GM12878 (cell line): Measurements from ENCODE around the gene CERT1. TPM values are rescaled to one million over a fixed set of nuclear protein-coding genes. Genes with fewer than 3 reads are reported as not detected.

Source experiments
- ATAC-seq: fragments of 200-7000 bp; cut with Tn5 transposase; 3 replicates; pipeline ENCODE4 v1.9.1; 2020; ENCODE audit warnings: mild to moderate bottlenecking, moderate library complexity
- BruUV-seq: library from RNA; stranded (reverse); fragments of 400-500 nt; replicated peaks from 2 replicates; lab custom pipeline; 2021; lab: Mats Ljungman, UMichigan
- CTCF ChIA-PET: fragments of 300-600 bp; sonication (Branson Sonifier 250); formaldehyde crosslinking; extraction: SDS; loops from one replicate; lab custom pipeline; 2021; ENCODE audit warnings: inconsistent platforms; lab: Yijun Ruan, JAX
- POLR2A ChIA-PET: fragments of 350-600 bp; formaldehyde crosslinking; extraction: SDS; loops from one replicate; lab custom pipeline; 2021; ENCODE audit warnings: inconsistent platforms; lab: Charles Lee
- RAD21 ChIA-PET: fragments of 300-600 bp; sonication (Branson Sonifier 250); formaldehyde crosslinking; loops from one replicate; lab custom pipeline; 2023; ENCODE audit warnings: antibody characterized with exemption; ENCODE audit not compliant: unreplicated experiment; lab: Charles Lee
- SMC1A ChIA-PET: fragments of 300-600 bp; sonication (Branson Sonifier 250); formaldehyde crosslinking; loops from one replicate; lab custom pipeline; 2023; ENCODE audit not compliant: unreplicated experiment, uncharacterized antibody; lab: Charles Lee
- DNase-seq: peaks from one replicate; pipeline ENCODE4 v3.0.0-alpha.2; 2011; ENCODE audit warnings: low read depth, low spot score
- FAIRE-seq: peaks from 3 replicates; lab custom pipeline; 2011; peaks lifted over from hg19 to GRCh38; lab: Jason Lieb, UNC
- H2AFZ ChIP-seq: 2 replicates; pipeline ENCODE4 v1.6.0; 2011; ENCODE audit warnings: low read depth, low read length, control low read depth; ENCODE audit not compliant: control insufficient read depth
- H3K27ac ChIP-seq: 2 replicates; pipeline ENCODE4 v1.5.1; 2011; ENCODE audit warnings: control low read depth; ENCODE audit not compliant: control insufficient read depth, insufficient read depth
- H3K27me3 ChIP-seq, 2 experiments: replicated peaks in 1 of 2; 2 replicates each; pipeline versions ENCODE4 v1.6.0 to v1.6.1; 2011; ENCODE audit warnings: low read length in 1 of 2; ENCODE audit not compliant: control insufficient read depth in 2 of 2, insufficient read depth in 2 of 2
- H3K36me3 ChIP-seq, 2 experiments: 2 replicates each; pipeline ENCODE4 v1.5.1; 2011; ENCODE audit warnings: low read length in 1 of 2; ENCODE audit not compliant: control insufficient read depth in 2 of 2, insufficient read depth in 2 of 2
- H3K4me1 ChIP-seq: 2 replicates; pipeline ENCODE4 v1.6.1; 2011; ENCODE audit warnings: mild to moderate bottlenecking, low read length, moderate library complexity, mixed read lengths; ENCODE audit not compliant: control insufficient read depth, insufficient read depth
- H3K4me2 ChIP-seq: 2 replicates; pipeline ENCODE4 v1.6.0; 2011; ENCODE audit warnings: control low read depth; ENCODE audit not compliant: control insufficient read depth, insufficient read depth
- H3K4me3 ChIP-seq: fragments of 200-600 bp; sonication (generic); 2 replicates; pipeline ENCODE4 v1.5.1; 2016
- H3K79me2 ChIP-seq: 2 replicates; pipeline ENCODE4 v1.6.0; 2011; ENCODE audit warnings: low read length; ENCODE audit not compliant: control insufficient read depth, insufficient read depth
- H3K9ac ChIP-seq: 2 replicates; pipeline ENCODE4 v1.8.0; 2011; ENCODE audit warnings: low read length, control low read depth, mixed read lengths; ENCODE audit not compliant: control insufficient read depth, insufficient read depth
- H3K9me3 ChIP-seq: replicated peaks from 3 replicates; pipeline ENCODE4 v1.5.1; 2011; ENCODE audit warnings: mild to moderate bottlenecking, low read length; ENCODE audit not compliant: control insufficient read depth, insufficient read depth
- H4K20me1 ChIP-seq: 2 replicates; pipeline ENCODE4 v1.6.0; 2011; ENCODE audit not compliant: control insufficient read depth, insufficient read depth
- CBX3 ChIP-seq: fragments of 200-600 bp; sonication (generic); IDR thresholded peaks from 2 replicates; pipeline ENCODE4 v1.6.1; 2016; ENCODE audit warnings: low read depth, borderline replicate concordance
- CHD2 ChIP-seq: IDR thresholded peaks from 2 replicates; pipeline ENCODE4 v1.6.1; 2011; ENCODE audit warnings: low read depth, low read length, improper control_type of control experiment, borderline replicate concordance
- CREM ChIP-seq: IDR thresholded peaks from 2 replicates; pipeline ENCODE4 v1.6.1; 2014; ENCODE audit warnings: antibody characterized with exemption, low read depth
- E2F4 ChIP-seq: IDR thresholded peaks from 2 replicates; pipeline ENCODE4 v1.6.1; 2012; ENCODE audit warnings: low read depth, low read length, improper control_type of control experiment
- HDAC6 ChIP-seq: fragments of 200-600 bp; sonication (generic); IDR thresholded peaks from one replicate; pipeline ENCODE4 v1.8.0; 2017; ENCODE audit warnings: antibody characterized with exemption; ENCODE audit not compliant: unreplicated experiment
- JUND ChIP-seq: IDR thresholded peaks from 2 replicates; pipeline ENCODE4 v1.6.1; 2012; ENCODE audit warnings: low read depth, mild to moderate bottlenecking, low read length, improper control_type of control experiment, moderate library complexity
- NFXL1 ChIP-seq: fragments of 450-650 bp; IDR thresholded peaks from 2 replicates; pipeline ENCODE4 v1.6.1; 2017; ENCODE audit warnings: antibody characterized with exemption, mild to moderate bottlenecking, borderline replicate concordance
- NR2C1 ChIP-seq: fragments of 450-650 bp; IDR thresholded peaks from 2 replicates; pipeline ENCODE4 v1.6.1; 2017; ENCODE audit warnings: antibody characterized with exemption, mild to moderate bottlenecking, moderate library complexity
- POU2F2 ChIP-seq: IDR thresholded peaks from 3 replicates; pipeline ENCODE4 v1.6.1; 2011; ENCODE audit warnings: low read depth, mild to moderate bottlenecking, low read length, borderline replicate concordance
- RUNX3 ChIP-seq: IDR thresholded peaks from 2 replicates; pipeline ENCODE4 v1.6.1; 2012; ENCODE audit warnings: low read length, inconsistent platforms
- TAF1 ChIP-seq: IDR thresholded peaks from 2 replicates; pipeline ENCODE4 v1.6.1; 2011; ENCODE audit warnings: mild to moderate bottlenecking, low read depth, low read length, borderline replicate concordance
- ZBTB33 ChIP-seq: fragments of 450-650 bp; IDR thresholded peaks from 2 replicates; pipeline ENCODE4 v1.6.1; 2017; ENCODE audit warnings: mild to moderate bottlenecking
- WGBS: methylation state at CpG from one replicate; pipeline ENCODE4 v1.1.6; 2016; ENCODE audit warnings: low lambda C conversion rate; ENCODE audit not compliant: insufficient replicate concordance, insufficient coverage; ENCODE audit errors: missing lambda C conversion rate; 5-methylcytosine and 5-hydroxymethylcytosine counted together
- in situ Hi-C: fragments of 300-500 bp; cut with MboI; formaldehyde crosslinking; loops from 9 replicates; pipeline ENCODE4 v1.14.3; 2018; ENCODE audit warnings: mixed read lengths
- intact Hi-C: fragments of 100-400 bp; cut with micrococcal nuclease; formaldehyde crosslinking; loops from one replicate; pipeline ENCODE4 v1.14.2; 2022; ENCODE audit not compliant: unreplicated experiment
- polyA plus RNA-seq, 11 experiments: library from polyadenylated mRNA; depleted of rRNA in 4 of 11; unstranded in 6 of 11; stranded (reverse) in 5 of 11; fragments of >200 nt; fragmentation: Nextera tagmentation in 4 of 11; fragmentation: Illumina TruSeq in 1 of 11; extraction: Ambion mirVana in 4 of 11; extraction: Trizol in 1 of 11; gene quantifications; 1 replicate in 1 of 11; 2 replicates in 10 of 11; pipeline versions ENCODE4 v1.2.1 to v1.2.3, GENCODE V29; 2011 to 2016; ENCODE audit warnings: inconsistent platforms in 2 of 11, missing spikeins in 2 of 11, low read depth in 1 of 11
- total RNA-seq, 4 experiments: library from RNA; depleted of rRNA in 3 of 4; stranded (reverse); fragments of >200 nt in 3 of 4; fragmentation: Illumina TruSeq in 1 of 4; extraction: Trizol in 1 of 4; gene quantifications; 2 replicates each; pipeline versions ENCODE4 v1.2.1 to v1.2.3, GENCODE V29; 2013 to 2021
- TF ChIP-seq, protein P1 (sequence below): IDR thresholded peaks from 2 replicates; pipeline ENCODE4 v1.6.1; 2012; ENCODE audit warnings: low read depth, low read length, improper control_type of control experiment
- TF ChIP-seq, protein P2 (sequence below): fragments of 450-650 bp; IDR thresholded peaks from 2 replicates; pipeline ENCODE4 v1.6.1; 2017; ENCODE audit warnings: mild to moderate bottlenecking, moderate library complexity

Gene CERT1
- total and polyA plus RNA-seq, 10 of the 15 experiments (the other 5 are each of a cell fraction or from before 2014, with no cell fraction given), result 7.7 to 36.7 (median 25.6) TPM

- TF ChIP-seq E2F4 (no peak), CHD2 (no peak), JUND (no peak), ZBTB33 (no peak), NFXL1 (no peak), POU2F2 (no peak)
- TF ChIP-seq, protein P1, sequence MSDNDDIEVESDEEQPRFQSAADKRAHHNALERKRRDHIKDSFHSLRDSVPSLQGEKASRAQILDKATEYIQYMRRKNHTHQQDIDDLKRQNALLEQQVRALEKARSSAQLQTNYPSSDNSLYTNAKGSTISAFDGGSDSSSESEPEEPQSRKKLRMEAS, result no peak
- TF ChIP-seq, all 136 proteins: peak for 0
Observed at GRCh38 chr5:75558981-75559632, 47.7 kb upstream of the CERT1 start (continued).

DNA sequence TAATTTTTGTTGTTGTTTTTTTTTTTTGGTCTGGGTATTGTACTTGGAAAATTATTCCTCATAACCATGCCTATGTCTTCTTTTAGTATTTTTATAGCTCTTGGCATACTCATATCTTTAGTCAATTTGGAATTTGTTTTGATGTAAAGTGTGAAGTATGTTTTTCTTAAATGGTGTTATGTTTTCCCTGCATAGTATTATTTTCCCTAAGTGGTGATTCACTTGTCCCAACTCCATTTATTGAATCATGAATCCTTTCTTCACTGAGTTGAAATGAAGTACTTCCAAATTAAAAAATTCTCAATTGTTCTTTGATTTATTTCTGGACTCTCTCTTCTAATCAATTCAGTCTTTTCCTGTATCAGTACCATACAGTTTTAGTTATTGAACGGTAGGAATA, 46.8 kb upstream of the CERT1 start:
- in situ Hi-C loops, result no loop called here
- TF ChIP-seq, protein P1, result no peak
- TF ChIP-seq RUNX3, result no peak
- TF ChIP-seq, protein P2, sequence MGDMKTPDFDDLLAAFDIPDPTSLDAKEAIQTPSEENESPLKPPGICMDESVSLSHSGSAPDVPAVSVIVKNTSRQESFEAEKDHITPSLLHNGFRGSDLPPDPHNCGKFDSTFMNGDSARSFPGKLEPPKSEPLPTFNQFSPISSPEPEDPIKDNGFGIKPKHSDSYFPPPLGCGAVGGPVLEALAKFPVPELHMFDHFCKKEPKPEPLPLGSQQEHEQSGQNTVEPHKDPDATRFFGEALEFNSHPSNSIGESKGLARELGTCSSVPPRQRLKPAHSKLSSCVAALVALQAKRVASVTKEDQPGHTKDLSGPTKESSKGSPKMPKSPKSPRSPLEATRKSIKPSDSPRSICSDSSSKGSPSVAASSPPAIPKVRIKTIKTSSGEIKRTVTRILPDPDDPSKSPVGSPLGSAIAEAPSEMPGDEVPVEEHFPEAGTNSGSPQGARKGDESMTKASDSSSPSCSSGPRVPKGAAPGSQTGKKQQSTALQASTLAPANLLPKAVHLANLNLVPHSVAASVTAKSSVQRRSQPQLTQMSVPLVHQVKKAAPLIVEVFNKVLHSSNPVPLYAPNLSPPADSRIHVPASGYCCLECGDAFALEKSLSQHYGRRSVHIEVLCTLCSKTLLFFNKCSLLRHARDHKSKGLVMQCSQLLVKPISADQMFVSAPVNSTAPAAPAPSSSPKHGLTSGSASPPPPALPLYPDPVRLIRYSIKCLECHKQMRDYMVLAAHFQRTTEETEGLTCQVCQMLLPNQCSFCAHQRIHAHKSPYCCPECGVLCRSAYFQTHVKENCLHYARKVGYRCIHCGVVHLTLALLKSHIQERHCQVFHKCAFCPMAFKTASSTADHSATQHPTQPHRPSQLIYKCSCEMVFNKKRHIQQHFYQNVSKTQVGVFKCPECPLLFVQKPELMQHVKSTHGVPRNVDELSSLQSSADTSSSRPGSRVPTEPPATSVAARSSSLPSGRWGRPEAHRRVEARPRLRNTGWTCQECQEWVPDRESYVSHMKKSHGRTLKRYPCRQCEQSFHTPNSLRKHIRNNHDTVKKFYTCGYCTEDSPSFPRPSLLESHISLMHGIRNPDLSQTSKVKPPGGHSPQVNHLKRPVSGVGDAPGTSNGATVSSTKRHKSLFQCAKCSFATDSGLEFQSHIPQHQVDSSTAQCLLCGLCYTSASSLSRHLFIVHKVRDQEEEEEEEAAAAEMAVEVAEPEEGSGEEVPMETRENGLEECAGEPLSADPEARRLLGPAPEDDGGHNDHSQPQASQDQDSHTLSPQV, result no peak
- TF ChIP-seq TAF1, result no peak
- TF ChIP-seq CREM, result no peak
- no peak for TF ChIP-seq NR2C1
- no peak for TF ChIP-seq HDAC6
- no peak for TF ChIP-seq CBX3

More for the DNA sequence above, 46.8 kb upstream of the CERT1 start:
- Histone ChIP-seq H3K27ac (no peak overlapping the region), H3K27me3 (no peaks in the 10 kb centered on the region), H3K4me3 (no peak overlapping the region), H3K4me2 (no peak overlapping the region), H3K4me1 (no peaks in the 10 kb centered on the region), H3K79me2 (no peaks in the 10 kb centered on the region; the same call in none of the 2 replicates), H3K9me3 (peaks cover 2% of the 10 kb centered on the region; the same call in 2 of the 3 replicates), H3K9ac (no peak overlapping the region), H2AFZ (no peak overlapping the region), H4K20me1 (no peaks in the 10 kb centered on the region), H3K36me3 (peaks cover 2 to 15% of the 10 kb centered on the region in 2 experiments; a peak in 3 of 4 replicates)
- POLR2A ChIA-PET, result interaction anchor here (0.6 kb wide), 1 partner anchor 27 kb away, joined by 4 read pairs; no protein-coding TSS in a partner anchor
- BruUV-seq, result no TSS peak
- SMC1A ChIA-PET, result interaction anchor here (1.2 kb wide), 2 partner anchors 11 to 17 kb away, joined by 3 read pairs; no protein-coding TSS in a partner anchor
- ATAC-seq (no peak), FAIRE-seq (no peak), DNase-seq (no peak)
- 100% methylated on average over 1 of the region's 1 CpG for WGBS
- intact Hi-C loops, result loop anchor here (10.0 kb wide), 1 partner anchor 1213 kb away; no protein-coding TSS in a partner anchor
- RAD21 ChIA-PET, result interaction anchor here (1.4 kb wide), 1 partner anchor 10 kb away, joined by 5 read pairs; no protein-coding TSS in a partner anchor
- CTCF ChIA-PET, result no interaction called here
